Measurements from ENCODE around the gene NCOA3.

NCOA3 gene

GRCh38 chr20:47574616-47575364, 73.1 kb downstream of the NCOA3 start:
- Histone ChIP-seq H3K4me2 (ENCODE audit: low read length) (peak overlapping the region; percentile 49), H3F3A (ENCODE audit: insufficient read depth, low read length) (no peaks in the 10 kb centered on the region), H3K27me3 (ENCODE audit: insufficient read depth, low read length) (no peaks in the 10 kb centered on the region), H3K27ac (ENCODE audit: low read depth, low read length, poor library complexity, severe bottlenecking) (peak overlapping the region; percentile 80), H3K9me2 (ENCODE audit: low read depth, low read length) (no peaks in the 10 kb centered on the region), H2AFZ (ENCODE audit: low read length) (no peak overlapping the region), H3K36me3 (ENCODE audit: insufficient read depth, low read length) (peaks cover 61% of the 10 kb centered on the region), H3K9ac (ENCODE audit: low read length) (peak overlapping the region; percentile 7; the same call in 1 of the 2 replicates), H3K79me2 (ENCODE audit: insufficient read depth, low read length) (peaks cover 98% of the 10 kb centered on the region), H4K20me1 (ENCODE audit: insufficient read depth, low read length) (no peaks in the 10 kb centered on the region), H3K9me3 (ENCODE audit: low read length) (no peaks in the 10 kb centered on the region), H3K4me1 (ENCODE audit: insufficient read depth, low read length, severe bottlenecking) (peaks cover 83% of the 10 kb centered on the region), H3K4me3 (ENCODE audit: low read depth, low read length, poor library complexity, severe bottlenecking) (no peak overlapping the region)
- no peak for TF ChIP-seq CTCF (IDR thresholded peaks at IDR 0.05; ENCODE audit: low read length)

- Histone ChIP-seq H3K36me3 (ENCODE audit: insufficient read depth, low read length) (peaks cover 59% of the 10 kb centered on the region), H2AFZ (ENCODE audit: low read length) (no peak overlapping the region), H3K27ac (ENCODE audit: low read depth, low read length, poor library complexity, severe bottlenecking) (peak overlapping the region; percentile 80), H3K27me3 (ENCODE audit: insufficient read depth, low read length) (no peaks in the 10 kb centered on the region), H3K4me2 (ENCODE audit: low read length) (peak overlapping the region; percentile 49; the same call in 1 of the 2 replicates), H3F3A (ENCODE audit: insufficient read depth, low read length) (0 out of 2 replicates have a peak, but pooled peaks cover 3% of the 10 kb centered on the region), H3K9me3 (ENCODE audit: low read length) (no peaks in the 10 kb centered on the region), H3K9me2 (ENCODE audit: low read depth, low read length) (no peaks in the 10 kb centered on the region), H3K4me1 (ENCODE audit: insufficient read depth, low read length, severe bottlenecking) (peaks cover 70% of the 10 kb centered on the region), H4K20me1 (ENCODE audit: insufficient read depth, low read length) (0 out of 2 replicates have a peak, but pooled peaks cover 4% of the 10 kb centered on the region), H3K79me2 (ENCODE audit: insufficient read depth, low read length) (peaks cover 98% of the 10 kb centered on the region), H3K4me3 (ENCODE audit: low read depth, low read length, poor library complexity, severe bottlenecking) (no peak overlapping the region), H3K9ac (ENCODE audit: low read length) (no peak overlapping the region)
- TF ChIP-seq CTCF (IDR thresholded peaks at IDR 0.05; ENCODE audit: low read length) (no peak), EZH2 (IDR thresholded peaks at IDR 0.05; ENCODE audit: borderline replicate concordance, low read length) (no peak)
These were observed 74.9 kb downstream of the NCOA3 start for GRCh38 chr20:47576516-47577033.

GRCh38 chr20:47577314-47577713, 75.6 kb downstream of the NCOA3 start:
- 0 out of 2 replicates have a peak, but pooled peaks cover 4% of the 10 kb centered on the region for H3F3A ChIP-seq (ENCODE audit: insufficient read depth, low read length)
- H3K4me1 ChIP-seq (ENCODE audit: insufficient read depth, low read length, severe bottlenecking): peaks cover 64% of the 10 kb centered on the region
- no peaks in the 10 kb centered on the region for H3K27me3 ChIP-seq (ENCODE audit: insufficient read depth, low read length)
- 0 out of 2 replicates have a peak, but pooled peaks cover 4% of the 10 kb centered on the region for H4K20me1 ChIP-seq (ENCODE audit: insufficient read depth, low read length)
- no peaks in the 10 kb centered on the region for H3K9me2 ChIP-seq (ENCODE audit: low read depth, low read length)
- H3K36me3 ChIP-seq (ENCODE audit: insufficient read depth, low read length): peaks cover 58% of the 10 kb centered on the region; the same call in 1 of the 2 replicates
- H3K4me3 ChIP-seq (ENCODE audit: low read depth, low read length, poor library complexity, severe bottlenecking): no peak overlapping the region
- H3K27ac ChIP-seq (ENCODE audit: low read depth, low read length, poor library complexity, severe bottlenecking): peak overlapping the region; percentile 80
- H3K9ac ChIP-seq (ENCODE audit: low read length): no peak overlapping the region
- H3K79me2 ChIP-seq (ENCODE audit: insufficient read depth, low read length): peaks cover 98% of the 10 kb centered on the region
- H3K9me3 ChIP-seq (ENCODE audit: low read length): no peaks in the 10 kb centered on the region
- TF ChIP-seq CTCF (IDR thresholded peaks at IDR 0.05; ENCODE audit: low read length): no peak
- TF ChIP-seq EZH2 (IDR thresholded peaks at IDR 0.05; ENCODE audit: borderline replicate concordance, low read length): no peak
- H2AFZ ChIP-seq (ENCODE audit: low read length): no peak overlapping the region
- H3K4me2 ChIP-seq (ENCODE audit: low read length): no peak overlapping the region

All from OCI-LY1 (cell line).